PC-3 (cell line): ENCODE data around the gene BHLHE40. TPM values are rescaled to one million over a fixed set of nuclear protein-coding genes. Genes with fewer than 3 reads are reported as not detected.

Experiments used
- ATAC-seq: fragments of 200-7000 bp; cut with Tn5 transposase; 2 replicates; pipeline ENCODE4 v1.9.1; 2020; ENCODE audit warnings: mild to moderate bottlenecking, moderate library complexity
- BruUV-seq: library from RNA; stranded (reverse); fragments of 400-500 nt; replicated peaks from 2 replicates; lab custom pipeline; 2021; lab: Mats Ljungman, UMichigan
- CTCF ChIA-PET: fragments of 300-600 bp; sonication (Branson Sonifier 250); formaldehyde crosslinking; loops from one replicate; lab custom pipeline; 2022; ENCODE audit warnings: antibody characterized with exemption; lab: Charles Lee
- POLR2A ChIA-PET: fragments of 300-600 bp; sonication (Branson Sonifier 250); formaldehyde crosslinking; loops from one replicate; lab custom pipeline; 2022; ENCODE audit warnings: antibody characterized with exemption; ENCODE audit not compliant: unreplicated experiment; lab: Charles Lee
- DNase-seq: peaks from one replicate; pipeline ENCODE4 v3.0.0-alpha.2; 2015
- H2AFZ ChIP-seq: fragments of 300-600 bp; sonication (generic); 2 replicates; pipeline ENCODE4 v1.6.0; 2016; ENCODE audit warnings: antibody characterized with exemption, low read length
- H3F3A ChIP-seq: fragments of 300-600 bp; sonication (generic); one replicate; pipeline ENCODE4 v1.6.0; 2017; ENCODE audit warnings: antibody characterized with exemption, low read length, control low read depth, mild to moderate bottlenecking; ENCODE audit not compliant: unreplicated experiment
- H3K27ac ChIP-seq: fragments of 300-600 bp; sonication (generic); 2 replicates; pipeline ENCODE4 v1.5.1; 2016; ENCODE audit warnings: mild to moderate bottlenecking, low read length
- H3K27me3 ChIP-seq: fragments of 300-600 bp; sonication (generic); 2 replicates; pipeline ENCODE4 v1.6.1; 2016; ENCODE audit warnings: low read length, mixed read lengths
- H3K36me3 ChIP-seq: fragments of 300-600 bp; sonication (generic); 2 replicates; pipeline ENCODE4 v1.6.1; 2016; ENCODE audit warnings: low read depth, mixed run types, low read length, mixed read lengths
- H3K4me1 ChIP-seq: fragments of 300-600 bp; sonication (generic); 2 replicates; pipeline ENCODE4 v1.5.1; 2016; ENCODE audit warnings: low read length; ENCODE audit not compliant: insufficient read depth
- H3K4me2 ChIP-seq: fragments of 300-600 bp; sonication (generic); 2 replicates; pipeline ENCODE4 v1.6.0; 2016; ENCODE audit warnings: low read length
- H3K4me3 ChIP-seq: fragments of 300-600 bp; sonication (generic); 2 replicates; pipeline ENCODE4 v1.5.1; 2016; ENCODE audit warnings: mild to moderate bottlenecking, low read length, mixed read lengths
- H3K79me2 ChIP-seq: fragments of 300-600 bp; sonication (generic); 2 replicates; pipeline ENCODE4 v1.6.1; 2017; ENCODE audit warnings: low read length, mixed read lengths
- H3K9ac ChIP-seq: fragments of 300-600 bp; sonication (generic); 2 replicates; pipeline ENCODE4 v1.6.0; 2016; ENCODE audit warnings: mild to moderate bottlenecking, low read length
- H3K9me2 ChIP-seq: fragments of 300-600 bp; sonication (generic); replicated peaks from 2 replicates; pipeline ENCODE4 v1.6.1; 2016; ENCODE audit warnings: mixed run types, low read length, mixed read lengths
- H3K9me3 ChIP-seq: fragments of 300-600 bp; sonication (generic); 2 replicates; pipeline ENCODE4 v1.6.1; 2016; ENCODE audit warnings: low read length, mixed read lengths
- H4K20me1 ChIP-seq: fragments of 300-600 bp; sonication (generic); 2 replicates; pipeline ENCODE4 v1.6.1; 2016; ENCODE audit warnings: low read length, mixed read lengths
- EZH2 ChIP-seq: fragments of 300-600 bp; sonication (generic); IDR thresholded peaks from one replicate; pipeline ENCODE4 v1.6.1; 2017; ENCODE audit warnings: antibody characterized with exemption, mild to moderate bottlenecking, low read length; ENCODE audit not compliant: unreplicated experiment
- EZH2phosphoT487 ChIP-seq: fragments of 300-600 bp; sonication (generic); IDR thresholded peaks from 2 replicates; pipeline ENCODE4 v1.6.1; 2018; ENCODE audit warnings: mild to moderate bottlenecking, antibody characterized with exemption, low read length, borderline replicate concordance
- intact Hi-C: fragments of 100-400 bp; cut with micrococcal nuclease; formaldehyde crosslinking; loops from 2 replicates; pipeline ENCODE4 v1.9.0; 2023
- total RNA-seq: library from RNA; depleted of rRNA; stranded (reverse); fragments of >200 nt; gene quantifications from 2 replicates; pipeline ENCODE4 v1.2.3, GENCODE V29; 2014
- TF ChIP-seq, protein P1 (sequence below): fragments of 300-600 bp; sonication (generic); conservative IDR thresholded peaks from 2 replicates; pipeline ENCODE4 v1.5.1; 2017; ENCODE audit warnings: antibody characterized with exemption, low read depth, mild to moderate bottlenecking, low read length

Gene BHLHE40
- total RNA-seq, 1 experiment from 2014 or later: 256 TPM

DNA sequence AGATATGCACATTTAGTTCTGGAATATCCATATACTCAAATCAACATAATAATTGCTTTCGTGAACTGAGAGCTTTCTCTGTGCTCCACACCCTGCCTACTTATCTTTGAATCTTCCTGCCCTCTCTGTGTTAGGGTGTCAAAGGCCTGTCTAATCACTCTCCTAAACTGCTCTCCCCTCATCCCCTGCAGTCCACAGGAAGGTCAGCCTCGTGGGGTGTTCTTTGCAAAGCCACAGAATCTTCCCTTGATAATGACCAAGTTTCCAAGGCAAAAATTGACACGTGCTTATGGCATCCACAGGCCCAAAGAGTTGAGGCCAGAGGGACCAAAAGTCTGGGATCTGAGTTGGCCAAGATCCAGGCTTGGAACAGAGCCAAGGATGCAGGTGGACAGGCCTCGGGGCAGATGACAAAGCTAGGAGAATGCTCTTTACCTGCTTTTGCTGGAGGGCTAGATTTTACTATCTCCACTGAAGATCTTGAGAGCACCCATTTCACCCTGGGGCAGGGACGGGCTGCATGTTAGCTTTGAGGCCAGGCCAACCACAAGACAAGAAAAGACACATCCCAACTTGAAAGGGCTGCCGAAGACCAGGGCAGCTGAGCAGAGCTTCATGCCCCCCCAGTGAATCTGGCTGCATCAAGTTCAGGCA lies 20.4 kb downstream of the BHLHE40 start:
- no TSS peak for BruUV-seq
- Histone ChIP-seq H3K4me3 (no peak overlapping the region), H4K20me1 (no peaks in the 10 kb centered on the region), H3K27me3 (no peaks in the 10 kb centered on the region), H3K36me3 (no peaks in the 10 kb centered on the region), H3K79me2 (no peaks in the 10 kb centered on the region), H3F3A (peaks cover 3% of the 10 kb centered on the region), H3K27ac (no peak overlapping the region), H3K4me1 (peaks cover 36% of the 10 kb centered on the region), H3K9me3 (no peaks in the 10 kb centered on the region), H3K9me2 (no peaks in the 10 kb centered on the region), H2AFZ (no peak overlapping the region), H3K9ac (no peak overlapping the region), H3K4me2 (no peak overlapping the region)
- ChIA-PET CTCF (interaction anchor here (0.6 kb wide), 1 partner anchor 288 kb away, joined by 3 read pairs; no protein-coding TSS in a partner anchor), POLR2A (no interaction called here)
- intact Hi-C loops: no loop called here
- TF ChIP-seq EZH2: no peak
- DNase-seq (peak; percentile 76), ATAC-seq (no peak)

DNA sequence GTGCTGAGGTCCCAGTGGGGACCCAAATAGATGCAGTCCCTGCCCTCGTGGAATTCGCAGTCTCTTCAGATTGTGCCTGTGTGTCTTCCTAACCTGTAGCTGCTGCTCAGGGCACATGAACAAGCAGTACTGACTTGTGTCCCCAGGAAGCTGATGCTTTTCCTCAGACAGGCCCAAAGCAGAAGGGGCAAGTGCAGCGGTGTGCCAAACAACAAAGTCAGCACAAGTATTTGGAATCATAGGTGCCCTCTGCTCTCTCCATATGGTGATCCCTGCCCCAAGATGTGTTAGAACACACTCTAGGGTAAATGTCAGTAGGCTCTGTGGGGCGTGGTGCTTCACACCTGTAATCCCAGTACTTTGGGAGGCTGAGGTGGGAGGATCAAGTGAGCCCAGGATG lies 21.9 kb downstream of the BHLHE40 start:
- CTCF ChIA-PET: no interaction called here

DNA sequence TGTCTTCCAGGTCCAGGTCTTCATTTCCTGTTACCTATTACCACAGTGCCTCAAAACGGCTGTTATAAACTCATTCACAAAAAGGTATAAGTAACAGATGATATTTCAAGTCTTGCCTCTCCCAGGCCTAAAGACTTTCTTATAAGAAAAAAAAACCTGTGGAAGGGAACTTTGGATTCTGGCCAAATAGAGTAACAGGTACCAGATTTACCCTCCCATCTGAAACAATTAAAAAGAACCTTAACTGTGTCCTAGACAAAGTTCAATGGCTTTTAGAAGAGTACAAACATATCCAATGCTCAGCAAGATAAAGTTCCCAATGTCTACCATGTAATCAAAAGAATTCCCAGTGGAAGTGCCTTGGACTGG lies 22.6 kb downstream of the BHLHE40 start:
- Histone ChIP-seq H4K20me1 (no peaks in the 10 kb centered on the region), H3K79me2 (no peaks in the 10 kb centered on the region), H2AFZ (no peak overlapping the region), H3F3A (peaks cover 3% of the 10 kb centered on the region), H3K36me3 (no peaks in the 10 kb centered on the region), H3K4me3 (no peak overlapping the region), H3K9ac (no peak overlapping the region), H3K4me1 (peaks cover 15% of the 10 kb centered on the region), H3K27ac (no peak overlapping the region), H3K27me3 (no peaks in the 10 kb centered on the region), H3K4me2 (no peak overlapping the region), H3K9me2 (no peaks in the 10 kb centered on the region), H3K9me3 (no peaks in the 10 kb centered on the region)
- CTCF ChIA-PET: no interaction called here
- DNase-seq (no peak), ATAC-seq (no peak)
- TF ChIP-seq, protein P1, sequence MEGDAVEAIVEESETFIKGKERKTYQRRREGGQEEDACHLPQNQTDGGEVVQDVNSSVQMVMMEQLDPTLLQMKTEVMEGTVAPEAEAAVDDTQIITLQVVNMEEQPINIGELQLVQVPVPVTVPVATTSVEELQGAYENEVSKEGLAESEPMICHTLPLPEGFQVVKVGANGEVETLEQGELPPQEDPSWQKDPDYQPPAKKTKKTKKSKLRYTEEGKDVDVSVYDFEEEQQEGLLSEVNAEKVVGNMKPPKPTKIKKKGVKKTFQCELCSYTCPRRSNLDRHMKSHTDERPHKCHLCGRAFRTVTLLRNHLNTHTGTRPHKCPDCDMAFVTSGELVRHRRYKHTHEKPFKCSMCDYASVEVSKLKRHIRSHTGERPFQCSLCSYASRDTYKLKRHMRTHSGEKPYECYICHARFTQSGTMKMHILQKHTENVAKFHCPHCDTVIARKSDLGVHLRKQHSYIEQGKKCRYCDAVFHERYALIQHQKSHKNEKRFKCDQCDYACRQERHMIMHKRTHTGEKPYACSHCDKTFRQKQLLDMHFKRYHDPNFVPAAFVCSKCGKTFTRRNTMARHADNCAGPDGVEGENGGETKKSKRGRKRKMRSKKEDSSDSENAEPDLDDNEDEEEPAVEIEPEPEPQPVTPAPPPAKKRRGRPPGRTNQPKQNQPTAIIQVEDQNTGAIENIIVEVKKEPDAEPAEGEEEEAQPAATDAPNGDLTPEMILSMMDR: no peak
- no peak for TF ChIP-seq EZH2phosphoT487
- TF ChIP-seq EZH2: no peak
- POLR2A ChIA-PET: no interaction called here
- intact Hi-C loops: no loop called here
- no TSS peak for BruUV-seq

More for the DNA sequence above, 21.9 kb downstream of the BHLHE40 start:
- intact Hi-C loops: no loop called here
- Histone ChIP-seq H3K9me3 (no peaks in the 10 kb centered on the region), H2AFZ (no peak overlapping the region), H3K4me2 (no peak overlapping the region), H3K27ac (no peak overlapping the region), H3K79me2 (no peaks in the 10 kb centered on the region), H4K20me1 (no peaks in the 10 kb centered on the region), H3K27me3 (no peaks in the 10 kb centered on the region), H3F3A (peaks cover 3% of the 10 kb centered on the region), H3K36me3 (no peaks in the 10 kb centered on the region), H3K9ac (no peak overlapping the region), H3K4me3 (no peak overlapping the region), H3K9me2 (no peaks in the 10 kb centered on the region), H3K4me1 (peaks cover 21% of the 10 kb centered on the region)
- POLR2A ChIA-PET: no interaction called here
- TF ChIP-seq, protein P1: no peak
- TF ChIP-seq EZH2phosphoT487 (no peak), EZH2 (no peak)
- BruUV-seq: no TSS peak
- DNase-seq: no peak
- no peak for ATAC-seq
